GM12874 (cell line): ENCODE results near the gene ULK4.

Experiments used
- TF ChIP-seq, protein P1 (sequence below): IDR thresholded peaks from 2 replicates; pipeline ENCODE4 v1.5.1; 2011; ENCODE audit warnings: low read depth, mild to moderate bottlenecking, control low read depth, low read length, moderate library complexity; ENCODE audit not compliant: insufficient read depth

The ULK4 gene

DNA sequence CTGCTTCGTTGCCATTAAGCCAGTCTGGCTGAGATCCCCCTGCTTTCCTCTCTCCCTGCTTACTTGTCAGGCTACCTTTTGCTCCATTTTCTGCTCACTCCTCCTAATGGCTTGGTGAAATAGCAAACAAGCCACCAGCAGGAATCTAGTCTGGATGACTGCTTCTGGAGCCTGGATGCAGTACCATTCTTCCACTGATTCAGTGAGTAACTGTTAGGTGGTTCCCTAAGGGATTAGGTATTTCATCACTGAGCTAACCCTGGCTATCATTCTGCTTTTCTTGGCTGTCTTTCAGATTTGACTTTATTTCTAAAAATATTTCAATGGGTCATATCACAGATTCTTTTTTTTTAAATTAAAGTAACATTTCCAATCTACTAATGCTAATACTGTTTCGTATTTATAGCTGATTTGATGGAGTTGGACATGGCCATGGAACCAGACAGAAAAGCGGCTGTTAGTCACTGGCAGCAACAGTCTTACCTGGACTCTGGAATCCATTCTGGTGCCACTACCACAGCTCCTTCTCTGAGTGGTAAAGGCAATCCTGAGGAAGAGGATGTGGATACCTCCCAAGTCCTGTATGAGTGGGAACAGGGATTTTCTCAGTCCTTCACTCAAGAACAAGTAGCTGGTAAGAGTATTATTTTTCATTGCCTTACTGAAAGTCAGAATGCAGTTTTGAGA lies 737.6 kb downstream of the ULK4 start:
- TF ChIP-seq, protein P1, sequence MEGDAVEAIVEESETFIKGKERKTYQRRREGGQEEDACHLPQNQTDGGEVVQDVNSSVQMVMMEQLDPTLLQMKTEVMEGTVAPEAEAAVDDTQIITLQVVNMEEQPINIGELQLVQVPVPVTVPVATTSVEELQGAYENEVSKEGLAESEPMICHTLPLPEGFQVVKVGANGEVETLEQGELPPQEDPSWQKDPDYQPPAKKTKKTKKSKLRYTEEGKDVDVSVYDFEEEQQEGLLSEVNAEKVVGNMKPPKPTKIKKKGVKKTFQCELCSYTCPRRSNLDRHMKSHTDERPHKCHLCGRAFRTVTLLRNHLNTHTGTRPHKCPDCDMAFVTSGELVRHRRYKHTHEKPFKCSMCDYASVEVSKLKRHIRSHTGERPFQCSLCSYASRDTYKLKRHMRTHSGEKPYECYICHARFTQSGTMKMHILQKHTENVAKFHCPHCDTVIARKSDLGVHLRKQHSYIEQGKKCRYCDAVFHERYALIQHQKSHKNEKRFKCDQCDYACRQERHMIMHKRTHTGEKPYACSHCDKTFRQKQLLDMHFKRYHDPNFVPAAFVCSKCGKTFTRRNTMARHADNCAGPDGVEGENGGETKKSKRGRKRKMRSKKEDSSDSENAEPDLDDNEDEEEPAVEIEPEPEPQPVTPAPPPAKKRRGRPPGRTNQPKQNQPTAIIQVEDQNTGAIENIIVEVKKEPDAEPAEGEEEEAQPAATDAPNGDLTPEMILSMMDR, result no peak

DNA sequence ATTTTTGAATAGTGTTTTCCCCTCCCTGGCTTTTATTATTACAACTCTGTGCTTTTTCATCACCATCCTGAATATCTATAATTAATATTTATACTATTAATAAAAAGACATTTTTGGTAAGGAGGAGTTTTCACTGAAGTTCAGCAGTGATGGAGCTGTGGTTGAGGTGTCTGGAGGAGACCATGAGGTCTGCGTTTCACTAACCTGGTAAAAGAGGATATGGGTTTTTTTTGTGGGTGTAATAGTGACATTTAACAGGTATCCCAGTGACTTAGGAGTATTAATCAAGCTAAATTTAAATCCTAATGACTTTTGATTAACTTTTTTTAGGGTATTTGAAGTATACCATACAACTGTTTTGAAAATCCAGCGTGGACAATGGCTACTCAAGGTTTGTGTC lies 738.2 kb downstream of the ULK4 start:
- TF ChIP-seq, protein P1, result no peak

DNA sequence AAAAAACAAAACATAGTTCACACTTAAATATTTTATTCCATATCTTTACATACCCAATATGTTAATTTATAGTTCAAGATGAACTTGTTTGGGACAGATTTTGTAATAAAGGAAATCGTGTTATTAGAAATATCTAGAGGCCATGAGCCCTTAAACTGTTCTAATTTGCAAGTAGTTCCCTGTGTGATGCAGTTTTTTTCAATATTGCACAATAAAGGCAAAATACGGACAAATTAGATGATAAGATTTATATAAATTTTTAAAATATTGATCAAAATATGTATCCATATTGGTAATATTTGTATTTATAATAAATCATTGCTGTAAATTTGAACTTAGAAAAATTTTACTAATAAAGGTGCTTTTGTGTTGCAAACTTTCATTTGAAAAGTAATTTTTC lies 738.8 kb downstream of the ULK4 start:
- TF ChIP-seq, protein P1, result no peak

DNA sequence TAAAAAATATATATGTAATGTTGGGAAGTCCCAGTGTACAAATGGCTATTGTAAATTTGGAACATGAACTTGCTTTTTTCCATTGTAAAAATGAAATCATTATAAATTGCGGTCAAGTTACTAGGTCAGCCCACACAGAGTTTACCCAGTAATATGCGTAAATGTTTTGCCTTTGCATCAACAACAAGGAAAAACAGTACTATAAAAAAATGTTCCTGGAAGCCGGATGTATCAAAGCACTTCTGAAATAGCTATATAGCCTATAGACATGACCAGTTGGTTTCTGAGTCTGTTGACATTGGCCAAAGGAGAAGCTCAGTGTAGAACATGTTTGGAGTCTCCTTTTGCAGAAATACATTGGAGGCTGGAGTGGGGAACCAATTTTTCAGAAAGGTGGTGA lies 739.4 kb downstream of the ULK4 start:
- TF ChIP-seq, protein P1, result no peak

DNA sequence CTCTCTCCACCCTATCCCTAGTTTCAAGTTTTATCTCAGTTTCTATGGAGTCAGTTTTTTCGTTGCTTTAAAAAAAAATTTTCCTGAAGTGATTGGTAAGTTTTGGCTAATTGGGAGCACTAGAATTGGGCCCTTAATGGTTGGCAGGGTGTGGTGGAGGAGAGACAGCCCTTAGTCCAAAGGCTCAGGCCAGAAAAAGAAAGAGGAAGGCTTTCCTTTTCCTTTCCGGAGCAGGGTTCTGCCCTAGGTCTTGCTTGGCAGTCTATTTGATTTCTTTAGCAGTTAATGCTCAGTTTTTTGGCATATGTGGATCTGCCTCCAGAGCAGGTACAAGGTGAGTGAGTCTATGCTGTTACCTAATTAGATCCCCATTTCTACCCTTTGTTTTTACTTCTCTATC lies 739.9 kb downstream of the ULK4 start:
- TF ChIP-seq, protein P1, result no peak

DNA sequence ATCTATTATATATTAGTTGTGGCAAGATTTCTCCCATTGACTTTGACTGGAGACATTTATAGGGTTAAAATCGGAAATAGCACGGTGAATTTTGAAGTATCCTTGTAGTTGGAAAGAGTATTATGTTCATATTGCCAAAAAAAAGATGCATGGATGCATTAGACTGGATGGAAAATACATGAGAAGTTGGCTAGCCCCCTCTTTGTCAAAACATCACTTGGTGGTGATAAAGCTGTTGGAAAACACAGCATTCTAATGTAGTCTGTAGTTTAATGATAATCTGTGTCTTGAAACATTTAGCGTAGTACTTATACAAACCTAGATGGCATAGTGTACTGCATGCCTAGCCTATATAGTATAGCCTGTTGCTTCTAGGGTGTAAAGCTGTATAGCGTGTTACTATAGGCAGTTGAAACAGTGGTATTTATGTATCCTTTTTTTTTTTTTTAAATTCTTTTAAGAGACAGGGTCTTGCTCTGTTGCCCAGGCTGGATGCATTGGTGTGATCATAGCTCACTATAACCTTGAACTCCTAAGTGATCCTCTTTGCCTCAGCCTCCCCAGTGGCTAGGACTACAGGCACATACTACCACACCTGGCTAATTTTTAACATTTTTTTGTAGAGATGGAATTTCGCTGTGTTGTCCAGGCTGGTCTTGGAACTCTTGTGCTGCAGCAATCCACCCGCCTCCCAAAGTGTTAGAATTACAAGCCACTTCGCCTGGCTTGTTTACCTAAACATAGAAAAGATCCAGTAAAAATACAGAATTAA lies 740.8 kb downstream of the ULK4 start:
- TF ChIP-seq, protein P1, result no peak

DNA sequence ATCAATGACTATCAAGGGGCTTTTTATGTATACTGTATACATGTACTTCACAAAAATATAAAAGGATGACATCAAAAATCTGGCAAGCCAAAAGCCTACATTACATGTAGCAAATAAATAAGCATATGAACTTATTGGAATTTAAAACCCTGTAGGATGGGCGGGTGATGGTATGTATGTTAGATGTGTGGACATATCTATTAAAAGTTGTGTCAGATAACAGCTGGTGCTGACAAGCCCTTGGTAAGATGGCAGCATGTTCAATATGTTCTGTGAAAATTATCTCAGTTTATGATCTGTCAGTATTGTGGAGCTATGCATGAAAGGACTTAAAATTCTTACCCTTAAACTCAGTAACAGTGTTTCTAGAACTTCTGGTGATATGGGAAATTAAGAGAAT lies 742.5 kb downstream of the ULK4 start:
- TF ChIP-seq, protein P1, result no peak
